Suprapubic skin (tissue), 4 donors: ENCODE measurements around the gene PASK.

ENCODE experiments used
- POLR2A ChIP-seq, 2 donors: fragments of 450-650 bp; IDR thresholded peaks; one replicate each; pipeline ENCODE4 v1.6.1; 2017; ENCODE audit warnings: antibody characterized with exemption in 2 of 2, mild to moderate bottlenecking in 2 of 2, moderate library complexity in 2 of 2
- POLR2AphosphoS5 ChIP-seq, 3 donors: sonication (generic); formaldehyde crosslinking; IDR thresholded peaks; one replicate each; pipeline ENCODE4 v1.6.1; 2017; ENCODE audit warnings: antibody characterized with exemption in 3 of 3
- TF ChIP-seq, protein P1 (sequence below), 2 donors: fragments of 200-600 bp in 1 of 2; fragments of 450-650 bp in 1 of 2; sonication (generic) in 1 of 2; IDR thresholded peaks; one replicate each; pipeline ENCODE4 v1.5.1; 2016 to 2019; ENCODE audit warnings: antibody characterized with exemption in 2 of 2, mild to moderate bottlenecking in 1 of 2, moderate library complexity in 1 of 2

DNA sequence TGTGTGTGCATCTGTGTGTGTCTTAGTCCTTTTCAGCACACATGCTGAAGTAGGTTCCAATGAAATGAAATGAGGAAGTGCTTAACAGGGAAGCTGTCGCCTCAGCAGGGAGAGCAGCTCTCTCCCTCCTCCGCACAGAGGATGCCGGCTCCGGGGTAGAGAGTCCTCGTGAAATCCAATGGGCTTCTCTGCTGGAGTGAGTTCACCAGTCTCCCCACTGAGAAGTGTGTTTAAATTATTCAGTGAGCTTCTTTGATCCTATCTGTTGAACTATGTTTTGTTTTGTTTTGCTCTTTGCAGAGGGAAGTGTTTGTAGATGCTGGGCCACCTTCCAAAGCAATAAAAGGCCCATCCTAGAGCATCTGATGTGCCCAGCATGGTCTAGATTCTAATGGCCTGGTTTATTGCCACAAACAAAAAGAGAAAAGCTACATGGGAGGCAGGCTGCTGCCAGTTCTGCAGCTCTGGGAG, 7.7 kb upstream of the PASK start:
- TF ChIP-seq, protein P1, sequence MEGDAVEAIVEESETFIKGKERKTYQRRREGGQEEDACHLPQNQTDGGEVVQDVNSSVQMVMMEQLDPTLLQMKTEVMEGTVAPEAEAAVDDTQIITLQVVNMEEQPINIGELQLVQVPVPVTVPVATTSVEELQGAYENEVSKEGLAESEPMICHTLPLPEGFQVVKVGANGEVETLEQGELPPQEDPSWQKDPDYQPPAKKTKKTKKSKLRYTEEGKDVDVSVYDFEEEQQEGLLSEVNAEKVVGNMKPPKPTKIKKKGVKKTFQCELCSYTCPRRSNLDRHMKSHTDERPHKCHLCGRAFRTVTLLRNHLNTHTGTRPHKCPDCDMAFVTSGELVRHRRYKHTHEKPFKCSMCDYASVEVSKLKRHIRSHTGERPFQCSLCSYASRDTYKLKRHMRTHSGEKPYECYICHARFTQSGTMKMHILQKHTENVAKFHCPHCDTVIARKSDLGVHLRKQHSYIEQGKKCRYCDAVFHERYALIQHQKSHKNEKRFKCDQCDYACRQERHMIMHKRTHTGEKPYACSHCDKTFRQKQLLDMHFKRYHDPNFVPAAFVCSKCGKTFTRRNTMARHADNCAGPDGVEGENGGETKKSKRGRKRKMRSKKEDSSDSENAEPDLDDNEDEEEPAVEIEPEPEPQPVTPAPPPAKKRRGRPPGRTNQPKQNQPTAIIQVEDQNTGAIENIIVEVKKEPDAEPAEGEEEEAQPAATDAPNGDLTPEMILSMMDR (IDR thresholded peaks at IDR 0.05) = no peak
- TF ChIP-seq POLR2AphosphoS5 (IDR thresholded peaks at IDR 0.05) = no peak
- TF ChIP-seq POLR2A (IDR thresholded peaks at IDR 0.05) = no peak
